ENCODE data around the gene CAV2.
A peak's percentile ranks its signal among the peaks of the same experiment; 100 is the strongest.

The CAV2 gene

DNA sequence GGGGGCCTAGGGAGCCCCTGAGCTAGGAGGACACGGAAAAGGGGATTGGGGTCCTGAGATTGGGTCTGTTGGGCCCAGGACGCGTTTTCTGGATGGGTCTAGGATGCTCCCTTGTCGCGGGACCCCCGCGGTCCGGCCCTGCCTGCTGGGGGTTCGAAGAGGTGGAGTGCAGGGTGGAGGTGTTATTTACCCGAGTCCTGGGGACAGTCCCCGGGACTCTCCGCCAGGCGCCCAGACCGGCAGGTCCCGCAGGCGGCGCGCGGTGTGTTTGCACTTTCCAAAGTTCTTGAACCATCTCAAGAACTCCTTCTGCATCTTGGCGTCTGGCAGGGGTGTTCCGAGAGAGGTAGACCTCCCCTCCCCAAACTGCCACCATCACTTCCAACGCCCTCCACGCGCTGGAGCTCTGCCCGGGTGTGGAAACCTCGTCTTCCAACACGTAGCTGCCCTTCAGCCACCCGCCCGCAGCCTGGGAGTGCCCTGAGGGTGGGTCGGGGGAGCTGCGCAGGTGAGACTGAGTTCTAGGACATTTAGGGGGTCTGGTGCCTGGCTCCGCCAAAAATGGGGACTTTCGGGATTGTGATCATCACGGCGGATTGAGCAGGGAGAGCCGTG is 25.9 kb downstream of the CAV2 start:
- H3K27me3 ChIP-seq (replicated peaks; ENCODE audit: control insufficient read depth, insufficient read depth, low read length) = no peaks in the 10 kb centered on the region
- H3K9me3 ChIP-seq (ENCODE audit: control insufficient read depth, low read length) = no peaks in the 10 kb centered on the region
- peak; percentile 64 for DNase-seq (ENCODE audit: low read depth)
- H3K9ac ChIP-seq (ENCODE audit: low read length) = peak overlapping the region; percentile 100
- H3K4me3 ChIP-seq (ENCODE audit: low read length) = peak overlapping the region; percentile 93
- H3K4me1 ChIP-seq (ENCODE audit: control insufficient read depth, insufficient read depth, low read length) = peaks cover 48% of the 10 kb centered on the region
- peaks cover 29% of the 10 kb centered on the region for H3K36me3 ChIP-seq (ENCODE audit: control insufficient read depth, insufficient read depth, low read length, severe bottlenecking)

DNA sequence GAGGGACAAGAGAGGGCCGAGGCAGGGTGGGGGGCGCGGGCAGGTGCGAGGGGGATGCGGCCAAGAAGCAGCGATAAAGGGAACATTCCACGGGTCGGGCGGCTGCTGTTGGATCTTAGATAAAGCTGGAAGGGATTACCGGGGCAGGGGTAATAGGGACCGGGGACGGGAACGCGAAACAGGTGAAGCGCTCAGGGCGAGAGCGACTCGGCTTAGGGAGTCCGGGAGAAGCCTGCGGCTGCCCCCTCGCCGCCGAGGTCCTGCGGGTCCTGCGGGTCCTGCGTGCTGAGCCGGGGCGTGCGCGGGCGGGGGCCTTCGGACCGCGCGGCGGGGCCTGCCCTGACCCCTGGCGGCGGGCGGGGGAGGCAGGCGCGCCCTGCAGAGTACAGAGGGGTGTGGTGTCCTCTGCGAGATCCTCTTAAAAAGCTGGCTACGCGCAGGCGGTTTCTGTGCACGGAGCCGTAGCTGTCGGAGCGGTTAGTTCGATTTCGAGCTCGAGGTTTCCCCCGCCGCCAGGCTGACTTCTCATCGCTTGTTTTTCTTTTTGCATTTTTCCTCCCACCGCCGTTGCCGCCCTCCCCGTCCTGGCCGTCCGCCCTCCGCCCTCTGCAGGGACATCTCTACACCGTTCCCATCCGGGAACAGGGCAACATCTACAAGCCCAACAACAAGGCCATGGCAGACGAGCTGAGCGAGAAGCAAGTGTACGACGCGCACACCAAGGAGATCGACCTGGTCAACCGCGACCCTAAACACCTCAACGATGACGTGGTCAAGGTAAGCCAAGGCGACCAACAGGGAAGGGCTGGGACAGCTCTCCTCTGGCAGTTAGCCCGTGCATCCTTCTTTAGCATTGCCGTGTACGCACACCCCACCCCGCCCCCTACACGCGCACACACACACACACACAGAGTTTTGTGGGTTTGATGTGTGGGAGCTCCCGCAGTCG is 26.6 kb downstream of the CAV2 start:
- Histone ChIP-seq H3K9ac (ENCODE audit: low read length) (peak overlapping the region; percentile 100), H3K9me3 (ENCODE audit: control insufficient read depth, low read length) (no peaks in the 10 kb centered on the region), H3K4me1 (ENCODE audit: control insufficient read depth, insufficient read depth, low read length) (peaks cover 52% of the 10 kb centered on the region), H3K27me3 (replicated peaks; ENCODE audit: control insufficient read depth, insufficient read depth, low read length) (no peaks in the 10 kb centered on the region), H3K36me3 (ENCODE audit: control insufficient read depth, insufficient read depth, low read length, severe bottlenecking) (peaks cover 35% of the 10 kb centered on the region), H3K4me3 (ENCODE audit: low read length) (peak overlapping the region; percentile 93)
- DNase-seq (ENCODE audit: low read depth) = peak; percentile 95

DNA sequence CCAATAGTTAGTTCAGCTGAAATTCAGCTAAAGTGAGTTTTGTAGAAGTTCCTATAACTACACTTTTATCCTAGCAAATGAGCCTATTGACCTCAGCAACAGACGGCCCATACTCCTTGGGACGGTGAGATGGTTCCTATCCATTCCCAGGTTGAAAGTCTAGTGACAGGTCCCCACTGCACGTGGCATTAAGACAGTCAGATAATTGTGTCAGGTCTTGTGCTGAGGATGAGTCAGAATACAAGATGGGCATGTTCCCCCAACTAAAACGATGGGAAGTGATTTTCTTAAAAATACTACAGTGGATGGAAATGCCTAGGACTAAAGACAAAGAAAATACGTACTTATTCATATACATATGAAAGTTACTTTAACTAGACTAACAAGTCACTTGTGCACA is 27.4 kb downstream of the CAV2 start:
- Histone ChIP-seq H3K4me3 (ENCODE audit: low read length) (peak overlapping the region; percentile 93), H3K9ac (ENCODE audit: low read length) (peak overlapping the region; percentile 100), H3K9me3 (ENCODE audit: control insufficient read depth, low read length) (no peaks in the 10 kb centered on the region), H3K27me3 (replicated peaks; ENCODE audit: control insufficient read depth, insufficient read depth, low read length) (no peaks in the 10 kb centered on the region), H3K36me3 (ENCODE audit: control insufficient read depth, insufficient read depth, low read length, severe bottlenecking) (peaks cover 39% of the 10 kb centered on the region), H3K4me1 (ENCODE audit: control insufficient read depth, insufficient read depth, low read length) (peaks cover 50% of the 10 kb centered on the region)
- DNase-seq (ENCODE audit: low read depth) = peak; percentile 50

DNA sequence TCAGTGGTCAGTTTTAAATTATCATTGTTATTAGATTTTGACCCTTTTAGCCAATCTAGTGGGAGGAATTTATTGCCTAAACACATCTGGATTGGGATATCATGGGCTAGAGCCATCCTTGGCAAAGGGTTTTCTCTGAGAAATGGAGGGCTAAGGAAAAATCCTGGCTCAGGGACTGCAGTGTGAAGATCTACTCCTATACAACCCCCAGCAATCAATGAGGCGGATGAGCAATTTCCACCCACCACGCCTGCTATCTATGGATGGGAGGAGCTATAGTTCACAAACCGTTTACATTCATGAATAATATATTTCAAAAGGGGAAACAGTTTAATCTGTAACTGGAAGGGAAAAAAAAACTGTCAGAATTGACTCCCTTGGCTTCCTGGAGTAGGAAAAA is 28.0 kb downstream of the CAV2 start:
- H3K36me3 ChIP-seq (ENCODE audit: control insufficient read depth, insufficient read depth, low read length, severe bottlenecking) = peaks cover 45% of the 10 kb centered on the region
- peaks cover 50% of the 10 kb centered on the region for H3K4me1 ChIP-seq (ENCODE audit: control insufficient read depth, insufficient read depth, low read length)
- DNase-seq (ENCODE audit: low read depth) = peak; percentile 50
- peak overlapping the region; percentile 100 for H3K9ac ChIP-seq (ENCODE audit: low read length)
- H3K27me3 ChIP-seq (replicated peaks; ENCODE audit: control insufficient read depth, insufficient read depth, low read length) = no peaks in the 10 kb centered on the region
- no peaks in the 10 kb centered on the region for H3K9me3 ChIP-seq (ENCODE audit: control insufficient read depth, low read length)
- H3K4me3 ChIP-seq (ENCODE audit: low read length) = peak overlapping the region; percentile 93

DNA sequence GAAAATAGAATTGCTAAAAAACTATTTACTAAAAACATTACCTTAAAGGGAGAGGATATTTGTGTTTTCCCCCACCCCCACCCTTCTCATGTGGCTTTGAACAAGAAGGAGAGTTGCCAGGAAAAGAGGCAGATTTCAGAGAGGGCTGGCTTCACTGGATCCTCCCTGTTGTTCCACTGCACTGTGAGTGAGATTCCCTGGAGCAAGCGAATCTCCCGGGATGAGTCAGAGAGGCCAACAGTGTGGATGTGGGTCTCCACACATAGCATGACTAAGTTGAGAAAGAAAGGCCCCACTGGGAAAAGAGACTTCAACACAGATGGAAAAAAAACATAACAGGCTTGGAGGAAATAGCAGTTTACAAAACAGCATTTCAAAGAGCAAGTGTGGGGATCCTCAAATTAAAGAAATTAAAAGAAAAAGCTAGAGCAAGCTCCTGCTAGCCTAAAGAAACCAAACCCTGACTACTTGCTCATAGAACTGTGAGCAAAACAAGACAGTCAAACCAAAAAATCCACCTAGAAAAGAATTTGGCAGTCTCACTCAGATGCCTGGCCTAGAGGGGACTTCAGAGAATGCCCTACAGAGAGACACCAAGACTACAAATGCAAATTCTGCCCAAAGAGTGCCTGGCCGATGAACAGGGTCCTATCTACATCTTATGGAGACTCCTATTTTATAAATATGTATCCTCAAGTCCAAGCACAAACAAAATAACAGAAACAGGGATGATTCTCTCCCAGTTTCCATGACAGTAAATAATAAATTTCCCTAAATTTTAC is 28.7 kb downstream of the CAV2 start:
- no peaks in the 10 kb centered on the region for H3K27me3 ChIP-seq (replicated peaks; ENCODE audit: control insufficient read depth, insufficient read depth, low read length)
- H3K36me3 ChIP-seq (ENCODE audit: control insufficient read depth, insufficient read depth, low read length, severe bottlenecking) = peaks cover 50% of the 10 kb centered on the region
- peak overlapping the region; percentile 93 for H3K4me3 ChIP-seq (ENCODE audit: low read length)
- H3K9ac ChIP-seq (ENCODE audit: low read length) = peak overlapping the region; percentile 100
- no peaks in the 10 kb centered on the region for H3K9me3 ChIP-seq (ENCODE audit: control insufficient read depth, low read length)
- H3K4me1 ChIP-seq (ENCODE audit: control insufficient read depth, insufficient read depth, low read length) = peaks cover 51% of the 10 kb centered on the region
- DNase-seq (ENCODE audit: low read depth) = peak; percentile 97

DNA sequence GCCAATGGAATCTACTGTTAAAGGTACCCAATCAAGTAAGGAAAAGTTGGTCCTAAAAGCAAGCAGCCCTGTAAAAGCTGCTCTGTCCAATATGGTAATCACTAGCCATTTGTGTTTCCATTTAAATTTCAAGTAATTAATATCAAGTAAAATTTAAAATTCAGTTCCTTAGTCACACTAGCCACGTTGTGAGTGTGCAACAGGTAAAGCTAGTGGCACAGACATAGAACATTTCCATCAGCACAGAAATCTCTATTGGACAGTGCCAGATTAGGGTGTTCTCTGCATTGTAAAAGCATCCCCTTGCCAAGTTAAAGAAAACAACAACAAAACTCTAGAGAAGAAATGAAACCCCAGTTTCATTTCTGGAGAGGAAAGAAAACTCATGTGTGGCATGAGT is 29.7 kb downstream of the CAV2 start:
- H3K4me3 ChIP-seq (ENCODE audit: low read length) = peak overlapping the region; percentile 93
- peaks cover 49% of the 10 kb centered on the region for H3K4me1 ChIP-seq (ENCODE audit: control insufficient read depth, insufficient read depth, low read length)
- no peak for DNase-seq (ENCODE audit: low read depth)
- H3K9me3 ChIP-seq (ENCODE audit: control insufficient read depth, low read length) = no peaks in the 10 kb centered on the region
- H3K9ac ChIP-seq (ENCODE audit: low read length) = peak overlapping the region; percentile 100
- peaks cover 54% of the 10 kb centered on the region for H3K36me3 ChIP-seq (ENCODE audit: control insufficient read depth, insufficient read depth, low read length, severe bottlenecking)
- H3K27me3 ChIP-seq (replicated peaks; ENCODE audit: control insufficient read depth, insufficient read depth, low read length) = no peaks in the 10 kb centered on the region

DNA sequence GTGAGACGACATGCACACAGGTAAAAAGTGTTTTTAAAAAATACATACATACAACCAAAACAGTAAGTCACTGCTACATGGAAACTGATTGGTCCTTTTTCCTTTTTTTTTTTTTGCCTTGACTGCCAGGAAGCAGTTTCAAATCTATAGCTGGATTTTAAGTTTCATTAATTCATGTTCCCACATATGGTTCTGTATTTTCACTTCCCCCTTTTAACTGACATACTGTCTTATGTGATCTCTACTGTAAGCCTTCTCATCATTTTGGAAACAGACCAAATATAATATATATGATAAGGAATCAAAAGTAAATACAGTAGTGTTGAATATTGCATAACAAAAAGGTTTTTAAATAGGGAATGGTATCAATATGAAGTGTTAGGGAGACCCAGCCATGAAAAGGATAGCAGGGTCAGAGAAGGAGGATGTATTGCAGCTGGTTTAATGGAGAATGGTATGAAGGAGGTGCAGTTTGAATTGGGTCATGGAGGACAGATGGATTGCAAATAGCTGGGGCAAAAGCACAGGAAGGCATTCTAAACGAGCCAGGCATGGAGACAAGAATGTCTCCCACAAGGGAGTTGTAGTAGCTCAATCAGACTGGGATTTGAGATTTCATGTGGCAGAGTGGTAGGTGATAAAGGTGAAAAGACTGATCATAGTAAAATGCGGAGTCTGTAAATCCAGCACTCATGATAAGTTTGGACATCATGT is 30.7 kb downstream of the CAV2 start:
- Histone ChIP-seq H3K4me3 (ENCODE audit: low read length) (peak overlapping the region; percentile 93), H3K36me3 (ENCODE audit: control insufficient read depth, insufficient read depth, low read length, severe bottlenecking) (peaks cover 57% of the 10 kb centered on the region), H3K9me3 (ENCODE audit: control insufficient read depth, low read length) (no peaks in the 10 kb centered on the region), H3K4me1 (ENCODE audit: control insufficient read depth, insufficient read depth, low read length) (peaks cover 58% of the 10 kb centered on the region), H3K27me3 (replicated peaks; ENCODE audit: control insufficient read depth, insufficient read depth, low read length) (no peaks in the 10 kb centered on the region), H3K9ac (ENCODE audit: low read length) (peak overlapping the region; percentile 100)
- peak; percentile 28 for DNase-seq (ENCODE audit: low read depth)

DNA sequence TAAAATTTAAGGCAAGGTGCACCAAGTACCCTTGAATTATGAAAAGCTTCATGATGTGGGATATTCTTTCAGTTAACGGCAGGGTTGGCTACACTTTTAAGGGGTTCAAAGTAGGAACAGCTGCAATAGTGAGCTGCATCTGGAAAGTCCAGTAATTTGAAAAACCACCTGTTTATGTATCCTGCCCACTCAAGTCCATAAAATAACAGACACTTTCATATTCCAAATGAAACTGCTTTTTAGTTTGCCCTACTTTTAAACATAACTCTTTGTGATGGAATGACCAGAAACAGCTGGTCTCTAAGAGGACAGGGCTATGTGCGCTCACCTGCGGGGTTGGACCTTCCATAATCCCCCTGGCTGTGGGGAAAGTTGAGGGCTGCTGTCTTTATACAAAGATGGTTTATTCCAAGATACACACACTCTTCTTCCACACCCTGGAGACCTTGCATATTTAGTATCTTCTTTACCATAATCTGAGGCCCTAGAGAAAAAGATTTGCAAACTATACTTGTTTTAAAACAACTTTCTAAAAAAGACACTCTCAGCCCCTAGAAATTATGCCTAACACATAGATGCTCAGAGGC is 32.7 kb downstream of the CAV2 start:
- Histone ChIP-seq H3K9ac (ENCODE audit: low read length) (peak overlapping the region; percentile 30), H3K4me1 (ENCODE audit: control insufficient read depth, insufficient read depth, low read length) (peaks cover 71% of the 10 kb centered on the region), H3K27me3 (replicated peaks; ENCODE audit: control insufficient read depth, insufficient read depth, low read length) (no peaks in the 10 kb centered on the region), H3K4me3 (ENCODE audit: low read length) (peak overlapping the region; percentile 93), H3K36me3 (ENCODE audit: control insufficient read depth, insufficient read depth, low read length, severe bottlenecking) (peaks cover 66% of the 10 kb centered on the region), H3K9me3 (ENCODE audit: control insufficient read depth, low read length) (no peaks in the 10 kb centered on the region)
- DNase-seq (ENCODE audit: low read depth) = no peak

DNA sequence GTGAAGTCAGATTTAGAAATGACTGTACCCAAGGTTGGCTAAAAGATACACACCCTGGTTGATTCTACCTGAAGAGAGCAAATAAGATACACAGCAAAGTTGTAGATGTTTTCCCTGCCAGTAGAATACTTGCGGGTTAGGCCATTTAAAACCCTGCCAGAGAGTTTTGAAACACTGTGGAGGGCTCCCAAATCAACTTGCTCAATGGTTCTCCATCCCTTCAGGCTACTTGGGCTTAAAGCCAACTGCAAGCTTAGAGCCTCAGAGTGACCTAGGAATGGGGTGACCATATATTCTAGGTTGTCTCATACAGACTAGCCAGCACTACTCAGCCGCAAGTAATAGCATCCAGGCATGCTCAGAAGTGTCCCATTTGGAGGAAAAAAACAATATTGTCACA is 35.3 kb downstream of the CAV2 start:
- Histone ChIP-seq H3K27me3 (replicated peaks; ENCODE audit: control insufficient read depth, insufficient read depth, low read length) (no peaks in the 10 kb centered on the region), H3K9me3 (ENCODE audit: control insufficient read depth, low read length) (no peaks in the 10 kb centered on the region), H3K9ac (ENCODE audit: low read length) (peak overlapping the region; percentile 53), H3K4me3 (ENCODE audit: low read length) (peak overlapping the region; percentile 8), H3K4me1 (ENCODE audit: control insufficient read depth, insufficient read depth, low read length) (peaks cover 70% of the 10 kb centered on the region), H3K36me3 (ENCODE audit: control insufficient read depth, insufficient read depth, low read length, severe bottlenecking) (peaks cover 77% of the 10 kb centered on the region)
- DNase-seq (ENCODE audit: low read depth) = peak; percentile 76

DNA sequence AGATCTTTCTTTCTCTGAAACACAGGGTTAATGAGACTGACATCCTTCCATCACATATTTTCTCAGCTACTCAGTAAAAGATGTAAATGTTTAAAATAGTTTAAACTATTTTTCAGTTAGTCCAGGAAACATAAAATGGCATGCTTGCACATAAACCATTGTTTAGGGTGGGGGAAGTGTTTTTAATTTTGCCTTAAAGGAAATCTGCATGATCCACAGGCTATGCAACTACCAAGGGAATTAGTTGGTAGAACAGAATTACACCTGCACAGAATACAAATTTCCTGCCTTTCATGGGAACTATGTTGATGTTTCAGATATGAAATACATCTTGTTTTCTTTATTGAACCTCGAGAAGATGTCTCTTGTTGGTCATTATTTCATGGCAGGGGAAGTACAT is 35.9 kb downstream of the CAV2 start:
- H3K36me3 ChIP-seq (ENCODE audit: control insufficient read depth, insufficient read depth, low read length, severe bottlenecking) = peaks cover 78% of the 10 kb centered on the region
- no peaks in the 10 kb centered on the region for H3K9me3 ChIP-seq (ENCODE audit: control insufficient read depth, low read length)
- DNase-seq (ENCODE audit: low read depth) = no peak
- peaks cover 70% of the 10 kb centered on the region for H3K4me1 ChIP-seq (ENCODE audit: control insufficient read depth, insufficient read depth, low read length)
- H3K9ac ChIP-seq (ENCODE audit: low read length) = peak overlapping the region; percentile 53
- H3K4me3 ChIP-seq (ENCODE audit: low read length) = peak overlapping the region; percentile 8
- no peaks in the 10 kb centered on the region for H3K27me3 ChIP-seq (replicated peaks; ENCODE audit: control insufficient read depth, insufficient read depth, low read length)
